ENCODE measurements around the gene SGPL1.

Gene SGPL1

GRCh38 chr10:70913191-70913892 is 97.6 kb downstream of the SGPL1 start:
- no peak for TF ChIP-seq CTCF (IDR thresholded peaks at IDR 0.05)
- H3K27ac ChIP-seq: no peak overlapping the region
- H3K4me3 ChIP-seq: no peak overlapping the region
- no peak for DNase-seq (ENCODE audit: low spot score)

- Histone ChIP-seq H3K27ac (no peak overlapping the region), H3K4me3 (no peak overlapping the region)
- TF ChIP-seq CTCF (IDR thresholded peaks at IDR 0.05): no peak
- DNase-seq (ENCODE audit: low spot score): no peak
Observed at GRCh38 chr10:70913893-70914240, 98.1 kb downstream of the SGPL1 start.

DNA sequence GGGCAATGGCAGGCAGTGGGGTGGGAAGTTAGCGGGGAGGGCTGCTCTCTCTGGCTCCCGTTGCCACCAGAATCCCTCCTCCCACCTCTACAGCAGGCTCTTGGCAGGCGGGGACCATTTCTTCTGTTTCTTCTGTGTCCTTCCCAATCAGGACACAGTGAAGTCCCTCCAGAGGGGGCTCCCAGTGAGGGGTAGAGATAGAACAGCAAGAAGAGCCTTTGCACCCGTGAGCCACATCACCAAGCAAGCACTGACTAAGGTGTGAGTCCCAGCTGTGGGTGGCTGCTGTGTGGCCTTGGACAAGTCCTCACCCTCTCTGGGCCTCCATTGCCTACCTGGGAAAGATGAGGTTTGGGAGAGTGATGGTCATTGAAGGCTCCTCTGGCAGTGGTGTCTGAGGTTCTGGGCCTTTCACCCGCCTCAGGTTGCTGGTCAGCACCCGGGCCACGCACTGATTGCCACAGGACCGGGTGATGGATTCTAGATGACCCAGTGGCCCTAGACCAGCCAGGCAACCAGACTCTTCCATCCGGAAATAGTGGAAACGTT is 98.6 kb downstream of the SGPL1 start:
- Histone ChIP-seq H3K27ac (no peak overlapping the region), H3K4me3 (no peak overlapping the region)
- no peak for DNase-seq (ENCODE audit: low spot score)
- no peak for TF ChIP-seq CTCF (IDR thresholded peaks at IDR 0.05)

DNA sequence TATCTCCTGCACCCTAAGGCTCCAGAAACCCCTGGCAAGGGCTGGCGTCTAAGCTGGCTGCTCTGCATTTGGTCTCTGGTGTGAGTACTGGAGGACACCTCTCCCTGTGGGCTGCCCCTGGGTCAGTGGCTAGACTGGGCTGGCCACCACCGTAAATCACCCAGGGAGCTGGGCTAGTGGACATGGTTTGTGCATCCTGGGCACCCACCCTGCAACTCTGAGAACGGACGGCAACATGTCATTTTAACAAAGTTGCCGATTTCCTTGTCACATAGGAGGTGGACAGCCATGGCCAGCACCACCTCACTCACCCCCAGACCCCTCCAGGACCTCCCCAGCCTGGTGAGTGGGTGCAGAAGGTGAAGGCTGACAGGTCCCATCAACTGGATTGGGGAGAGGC is 99.5 kb downstream of the SGPL1 start:
- no peak for DNase-seq (ENCODE audit: low spot score)
- Histone ChIP-seq H3K4me3 (no peak overlapping the region), H3K27ac (no peak overlapping the region)
- no peak for TF ChIP-seq CTCF (IDR thresholded peaks at IDR 0.05)

DNA sequence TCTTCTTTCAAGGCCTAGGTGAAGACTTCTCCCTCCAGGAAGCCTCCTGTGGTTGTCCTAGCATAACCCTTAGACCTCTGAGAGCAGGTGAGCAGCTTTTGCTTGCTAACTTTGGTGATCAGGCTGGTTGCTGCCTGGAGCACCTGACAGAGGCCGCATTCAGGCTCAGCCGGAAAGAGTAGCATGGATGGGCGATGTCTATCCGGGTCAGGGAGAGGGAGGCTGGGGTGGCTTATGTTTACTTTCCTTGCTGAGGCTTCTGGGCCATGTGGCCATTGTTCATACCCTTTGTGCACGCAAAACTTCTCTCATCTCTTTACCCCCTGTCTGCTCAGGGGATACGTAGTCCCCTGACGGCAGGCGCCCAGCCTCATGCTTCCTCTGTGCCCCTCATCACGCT is 100.1 kb downstream of the SGPL1 start:
- no peak for DNase-seq (ENCODE audit: low spot score)
- Histone ChIP-seq H3K4me3 (no peak overlapping the region), H3K27ac (no peak overlapping the region)
- TF ChIP-seq CTCF (IDR thresholded peaks at IDR 0.05): no peak

DNA sequence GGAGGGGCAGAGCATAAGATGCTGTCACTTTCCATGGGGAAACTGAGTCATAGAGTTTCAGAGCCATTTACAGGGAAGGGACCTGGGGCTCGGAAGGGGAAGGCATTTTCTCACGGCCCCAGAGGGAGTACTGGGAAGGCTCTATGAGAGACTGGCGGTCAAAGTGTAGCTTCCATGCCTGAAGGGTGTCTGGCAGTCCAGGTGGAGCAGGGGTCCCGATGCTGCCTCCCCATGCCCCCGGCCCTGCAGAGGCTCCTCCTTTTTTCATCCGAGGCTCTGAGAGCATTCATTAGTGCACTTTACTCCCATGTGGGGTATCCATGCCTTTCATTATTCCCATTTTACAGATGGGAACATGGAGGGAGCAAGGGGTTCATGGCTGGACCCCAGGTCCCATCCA is 100.5 kb downstream of the SGPL1 start:
- TF ChIP-seq CTCF (IDR thresholded peaks at IDR 0.05): no peak
- H3K4me3 ChIP-seq: no peak overlapping the region
- no peak overlapping the region for H3K27ac ChIP-seq
- no peak for DNase-seq (ENCODE audit: low spot score)

DNA sequence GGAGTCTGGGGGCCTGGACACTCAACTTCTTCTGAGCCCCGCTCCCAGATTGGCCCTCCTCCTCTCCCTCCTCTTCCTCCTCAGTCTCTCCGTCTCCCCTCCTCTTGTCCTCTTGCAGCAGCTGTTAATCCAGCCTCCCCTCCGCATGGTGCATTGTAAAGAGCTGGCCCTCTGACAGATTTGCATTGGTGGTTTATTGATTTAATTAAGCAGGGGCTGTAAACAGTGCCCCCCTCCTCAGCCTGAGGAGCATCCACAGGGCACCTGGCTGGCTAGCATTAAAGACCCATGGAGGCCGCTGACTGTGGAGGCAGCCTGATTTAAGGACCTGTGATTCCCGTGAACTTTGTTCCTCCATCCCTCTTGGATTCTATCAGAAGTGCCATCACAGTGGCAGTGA is 101.5 kb downstream of the SGPL1 start:
- TF ChIP-seq CTCF (IDR thresholded peaks at IDR 0.05): no peak
- H3K4me3 ChIP-seq: no peak overlapping the region
- no peak overlapping the region for H3K27ac ChIP-seq
- no peak for DNase-seq (ENCODE audit: low spot score)
